AG09309 (cell line): ENCODE measurements around the gene DCHS2.

ENCODE experiments used
- DNase-seq: peaks from one replicate; pipeline ENCODE4 v3.0.0-alpha.2; 2010; ENCODE audit warnings: low read depth
- H3K4me3 ChIP-seq: 2 replicates; pipeline ENCODE4 v1.5.1; 2011; ENCODE audit warnings: mild to moderate bottlenecking, low read depth, low read length, moderate library complexity; ENCODE audit not compliant: control insufficient read depth
- CTCF ChIP-seq: IDR thresholded peaks from 2 replicates; pipeline ENCODE4 v1.5.1; 2011; ENCODE audit warnings: mild to moderate bottlenecking, low read depth, low read length, inconsistent platforms; ENCODE audit not compliant: insufficient read depth, control insufficient read depth; ENCODE audit errors: missing control alignments

The DCHS2 gene

GRCh38 chr4:154441982-154442381, 49.6 kb downstream of the DCHS2 start:
- no peak for TF ChIP-seq CTCF
- no peak for DNase-seq

GRCh38 chr4:154441124-154441523, 50.5 kb downstream of the DCHS2 start:
- DNase-seq, result no peak
- no peak overlapping the region for H3K4me3 ChIP-seq
- no peak for TF ChIP-seq CTCF

More at GRCh38 chr4:154441982-154442381, 49.6 kb downstream of the DCHS2 start:
- no peak overlapping the region for H3K4me3 ChIP-seq

GRCh38 chr4:154439224-154439623, 52.4 kb downstream of the DCHS2 start:
- H3K4me3 ChIP-seq, result no peak overlapping the region
- no peak for DNase-seq
- no peak for TF ChIP-seq CTCF

- DNase-seq, result no peak
- H3K4me3 ChIP-seq, result no peak overlapping the region
- no peak for TF ChIP-seq CTCF
Measured at GRCh38 chr4:154435895-154436294, 55.7 kb downstream of the DCHS2 start.

GRCh38 chr4:154433543-154433942, 58.1 kb downstream of the DCHS2 start:
- TF ChIP-seq CTCF, result no peak

GRCh38 chr4:154429176-154429575, 62.4 kb downstream of the DCHS2 start:
- H3K4me3 ChIP-seq, result no peak overlapping the region
- no peak for DNase-seq
- TF ChIP-seq CTCF, result no peak

More at GRCh38 chr4:154433543-154433942, 58.1 kb downstream of the DCHS2 start:
- H3K4me3 ChIP-seq, result no peak overlapping the region
- no peak for DNase-seq

GRCh38 chr4:154427149-154427548, 64.5 kb downstream of the DCHS2 start:
- no peak for DNase-seq
- no peak overlapping the region for H3K4me3 ChIP-seq
- no peak for TF ChIP-seq CTCF
